ENCODE data around the gene DDC. TPM values are rescaled to one million over a fixed set of nuclear protein-coding genes. Genes with fewer than 3 reads are reported as not detected.

The DDC gene
- total RNA-seq, 1 experiment from 2014 or later: not detected

- H3K27ac ChIP-seq (ENCODE audit: low read length): no peak overlapping the region
- no peaks in the 10 kb centered on the region for H3K27me3 ChIP-seq (ENCODE audit: low read length)
- H3K9me3 ChIP-seq (ENCODE audit: low read length): no peaks in the 10 kb centered on the region
- no peak overlapping the region for H3K9ac ChIP-seq (ENCODE audit: low read length)
- H3K4me1 ChIP-seq (ENCODE audit: low read length): no peaks in the 10 kb centered on the region
- H3K4me2 ChIP-seq (ENCODE audit: low read depth, low read length, poor library complexity, severe bottlenecking): no peak overlapping the region
- no peaks in the 10 kb centered on the region for H3K36me3 ChIP-seq (ENCODE audit: insufficient read depth, low read length)
- H3K4me3 ChIP-seq (ENCODE audit: low read length): no peak overlapping the region
- H3K9me2 ChIP-seq (replicated peaks; ENCODE audit: insufficient read depth, low read length): no peaks in the 10 kb centered on the region
- no peaks in the 10 kb centered on the region for H4K20me1 ChIP-seq (ENCODE audit: insufficient read depth, low read depth, low read length)
- no peak overlapping the region for H2AFZ ChIP-seq (ENCODE audit: low read length)
- DNase-seq: no peak
- no peaks in the 10 kb centered on the region for H3K79me2 ChIP-seq (ENCODE audit: low read length)
These were observed 333 bp upstream of the DDC start for GRCh38 chr7:50565559-50565916.

- H3K4me1 ChIP-seq (ENCODE audit: low read length): no peaks in the 10 kb centered on the region
- H3K9me3 ChIP-seq (ENCODE audit: low read length): no peaks in the 10 kb centered on the region
- H3K4me2 ChIP-seq (ENCODE audit: low read depth, low read length, poor library complexity, severe bottlenecking): no peak overlapping the region
- no peaks in the 10 kb centered on the region for H3K9me2 ChIP-seq (replicated peaks; ENCODE audit: insufficient read depth, low read length)
- no peaks in the 10 kb centered on the region for H3K36me3 ChIP-seq (ENCODE audit: insufficient read depth, low read length)
- H3K9ac ChIP-seq (ENCODE audit: low read length): no peak overlapping the region
- H3K79me2 ChIP-seq (ENCODE audit: low read length): no peaks in the 10 kb centered on the region
- no peak overlapping the region for H3K27ac ChIP-seq (ENCODE audit: low read length)
- no peaks in the 10 kb centered on the region for H3K27me3 ChIP-seq (ENCODE audit: low read length)
- no peak for DNase-seq
- H3K4me3 ChIP-seq (ENCODE audit: low read length): no peak overlapping the region
- no peak overlapping the region for H2AFZ ChIP-seq (ENCODE audit: low read length)
- no peaks in the 10 kb centered on the region for H4K20me1 ChIP-seq (ENCODE audit: insufficient read depth, low read depth, low read length)
These were observed 1.0 kb downstream of the DDC start for GRCh38 chr7:50564171-50564570.

GRCh38 chr7:50562136-50562535 is 3.1 kb downstream of the DDC start:
- H2AFZ ChIP-seq (ENCODE audit: low read length): no peak overlapping the region
- no peaks in the 10 kb centered on the region for H3K36me3 ChIP-seq (ENCODE audit: insufficient read depth, low read length)

GRCh38 chr7:50560865-50561351 is 4.3 kb downstream of the DDC start:
- Histone ChIP-seq H3K27me3 (ENCODE audit: low read length) (no peaks in the 10 kb centered on the region), H3K4me1 (ENCODE audit: low read length) (no peaks in the 10 kb centered on the region), H3K4me3 (ENCODE audit: low read length) (no peak overlapping the region), H3K9ac (ENCODE audit: low read length) (no peak overlapping the region), H4K20me1 (ENCODE audit: insufficient read depth, low read depth, low read length) (no peaks in the 10 kb centered on the region), H3K79me2 (ENCODE audit: low read length) (no peaks in the 10 kb centered on the region), H3K9me3 (ENCODE audit: low read length) (no peaks in the 10 kb centered on the region), H3K9me2 (replicated peaks; ENCODE audit: insufficient read depth, low read length) (no peaks in the 10 kb centered on the region), H2AFZ (ENCODE audit: low read length) (no peak overlapping the region), H3K4me2 (ENCODE audit: low read depth, low read length, poor library complexity, severe bottlenecking) (no peak overlapping the region), H3K36me3 (ENCODE audit: insufficient read depth, low read length) (no peaks in the 10 kb centered on the region), H3K27ac (ENCODE audit: low read length) (no peak overlapping the region)
- DNase-seq: no peak

More at GRCh38 chr7:50562136-50562535, 3.1 kb downstream of the DDC start:
- Histone ChIP-seq H3K9me3 (ENCODE audit: low read length) (no peaks in the 10 kb centered on the region), H3K27me3 (ENCODE audit: low read length) (no peaks in the 10 kb centered on the region), H3K79me2 (ENCODE audit: low read length) (no peaks in the 10 kb centered on the region), H3K4me3 (ENCODE audit: low read length) (no peak overlapping the region), H3K27ac (ENCODE audit: low read length) (no peak overlapping the region), H3K9me2 (replicated peaks; ENCODE audit: insufficient read depth, low read length) (no peaks in the 10 kb centered on the region), H3K9ac (ENCODE audit: low read length) (no peak overlapping the region), H4K20me1 (ENCODE audit: insufficient read depth, low read depth, low read length) (no peaks in the 10 kb centered on the region), H3K4me1 (ENCODE audit: low read length) (no peaks in the 10 kb centered on the region), H3K4me2 (ENCODE audit: low read depth, low read length, poor library complexity, severe bottlenecking) (no peak overlapping the region)
- no peak for DNase-seq

- Histone ChIP-seq H3K79me2 (ENCODE audit: low read length) (no peaks in the 10 kb centered on the region), H3K36me3 (ENCODE audit: insufficient read depth, low read length) (no peaks in the 10 kb centered on the region), H3K4me3 (ENCODE audit: low read length) (no peak overlapping the region), H3K9me3 (ENCODE audit: low read length) (no peaks in the 10 kb centered on the region), H4K20me1 (ENCODE audit: insufficient read depth, low read depth, low read length) (no peaks in the 10 kb centered on the region), H2AFZ (ENCODE audit: low read length) (no peak overlapping the region), H3K9me2 (replicated peaks; ENCODE audit: insufficient read depth, low read length) (no peaks in the 10 kb centered on the region), H3K27ac (ENCODE audit: low read length) (no peak overlapping the region), H3K4me2 (ENCODE audit: low read depth, low read length, poor library complexity, severe bottlenecking) (no peak overlapping the region), H3K27me3 (ENCODE audit: low read length) (no peaks in the 10 kb centered on the region), H3K4me1 (ENCODE audit: low read length) (no peaks in the 10 kb centered on the region), H3K9ac (ENCODE audit: low read length) (no peak overlapping the region)
- no peak for DNase-seq
These were observed 5.3 kb downstream of the DDC start for GRCh38 chr7:50559881-50560280.

- Histone ChIP-seq H3K27ac (ENCODE audit: low read length) (no peak overlapping the region), H3K9me2 (replicated peaks; ENCODE audit: insufficient read depth, low read length) (no peaks in the 10 kb centered on the region), H3K4me3 (ENCODE audit: low read length) (no peak overlapping the region), H3K9ac (ENCODE audit: low read length) (no peak overlapping the region), H3K4me1 (ENCODE audit: low read length) (no peaks in the 10 kb centered on the region), H3K9me3 (ENCODE audit: low read length) (no peaks in the 10 kb centered on the region), H3K4me2 (ENCODE audit: low read depth, low read length, poor library complexity, severe bottlenecking) (no peak overlapping the region), H2AFZ (ENCODE audit: low read length) (no peak overlapping the region), H4K20me1 (ENCODE audit: insufficient read depth, low read depth, low read length) (no peaks in the 10 kb centered on the region), H3K79me2 (ENCODE audit: low read length) (no peaks in the 10 kb centered on the region), H3K36me3 (ENCODE audit: insufficient read depth, low read length) (no peaks in the 10 kb centered on the region), H3K27me3 (ENCODE audit: low read length) (no peaks in the 10 kb centered on the region)
- no peak for DNase-seq
These were observed 6.7 kb downstream of the DDC start for GRCh38 chr7:50558294-50559053.

- H4K20me1 ChIP-seq (ENCODE audit: insufficient read depth, low read depth, low read length): no peaks in the 10 kb centered on the region
- no peaks in the 10 kb centered on the region for H3K27me3 ChIP-seq (ENCODE audit: low read length)
- H3K9me2 ChIP-seq (replicated peaks; ENCODE audit: insufficient read depth, low read length): no peaks in the 10 kb centered on the region
- no peak overlapping the region for H3K4me3 ChIP-seq (ENCODE audit: low read length)
- H3K4me2 ChIP-seq (ENCODE audit: low read depth, low read length, poor library complexity, severe bottlenecking): no peak overlapping the region
- H3K79me2 ChIP-seq (ENCODE audit: low read length): no peaks in the 10 kb centered on the region
- H3K9me3 ChIP-seq (ENCODE audit: low read length): no peaks in the 10 kb centered on the region
- H3K27ac ChIP-seq (ENCODE audit: low read length): no peak overlapping the region
- H3K4me1 ChIP-seq (ENCODE audit: low read length): no peaks in the 10 kb centered on the region
- no peak for DNase-seq
- H3K36me3 ChIP-seq (ENCODE audit: insufficient read depth, low read length): no peaks in the 10 kb centered on the region
- no peak overlapping the region for H3K9ac ChIP-seq (ENCODE audit: low read length)
- H2AFZ ChIP-seq (ENCODE audit: low read length): no peak overlapping the region
These were observed 8.1 kb downstream of the DDC start for GRCh38 chr7:50557099-50557498.

GRCh38 chr7:50556247-50556991 is 8.8 kb downstream of the DDC start:
- no peaks in the 10 kb centered on the region for H3K4me1 ChIP-seq (ENCODE audit: low read length)
- DNase-seq: no peak
- no peak overlapping the region for H3K9ac ChIP-seq (ENCODE audit: low read length)
- no peaks in the 10 kb centered on the region for H3K9me3 ChIP-seq (ENCODE audit: low read length)
- H3K79me2 ChIP-seq (ENCODE audit: low read length): no peaks in the 10 kb centered on the region
- no peak overlapping the region for H2AFZ ChIP-seq (ENCODE audit: low read length)
- no peaks in the 10 kb centered on the region for H3K27me3 ChIP-seq (ENCODE audit: low read length)
- H3K27ac ChIP-seq (ENCODE audit: low read length): no peak overlapping the region
- no peaks in the 10 kb centered on the region for H4K20me1 ChIP-seq (ENCODE audit: insufficient read depth, low read depth, low read length)
- H3K9me2 ChIP-seq (replicated peaks; ENCODE audit: insufficient read depth, low read length): no peaks in the 10 kb centered on the region
- no peak overlapping the region for H3K4me3 ChIP-seq (ENCODE audit: low read length)
- no peak overlapping the region for H3K4me2 ChIP-seq (ENCODE audit: low read depth, low read length, poor library complexity, severe bottlenecking)
- H3K36me3 ChIP-seq (ENCODE audit: insufficient read depth, low read length): no peaks in the 10 kb centered on the region
